ENCODE data around the gene ZNF775. TPM values are rescaled to one million over a fixed set of nuclear protein-coding genes. Genes with fewer than 3 reads are reported as not detected.

The ZNF775 gene
- polyA plus RNA-seq, 3 donors from 2014 or later: 3.3 to 5.5 (median 5.5) TPM

- H3K4me1 Mint-ChIP-seq: peaks cover 38 to 45% of the 10 kb centered on the region in 2 donors
Observed at GRCh38 chr7:150357771-150358427, 21.2 kb upstream of the ZNF775 start.

GRCh38 chr7:150358433-150358832 lies 20.7 kb upstream of the ZNF775 start:
- Mint-ChIP-seq H3K9me3 (peaks cover 0 to 2% (median 0%) of the 10 kb centered on the region in 6 donors), H3K27me3 (ENCODE audit: low read depth in 3 of 3) (peaks cover 0 to 4% (median 3%) of the 10 kb centered on the region in 3 donors), H3K4me1 (peaks cover 38 to 45% of the 10 kb centered on the region in 2 donors), H3K4me3 (peak overlapping the region in 2 of 5 donors; percentile 30 to 81), H3K36me3 (peaks cover 0 to 3% (median 0%) of the 10 kb centered on the region in 3 donors), H3K27ac (peak overlapping the region; percentile 46 to 83 (median 66))
- peak in 2 of 3 donors; percentile 24 to 36 for DNase-seq

More at GRCh38 chr7:150357771-150358427, 21.2 kb upstream of the ZNF775 start:
- Mint-ChIP-seq H3K27me3 (ENCODE audit: low read depth in 3 of 3) (peaks cover 0 to 5% (median 4%) of the 10 kb centered on the region in 3 donors), H3K36me3 (peaks cover 0 to 3% (median 0%) of the 10 kb centered on the region in 3 donors), H3K9me3 (peaks cover 0 to 2% (median 0%) of the 10 kb centered on the region in 6 donors), H3K27ac (peak overlapping the region; percentile 79 to 91 (median 82)), H3K4me3 (peak overlapping the region; percentile 66 to 81 (median 72))
- DNase-seq: peak in 1 of 3 donors; percentile 24

- H3K36me3 Mint-ChIP-seq: peaks cover 0 to 3% (median 0%) of the 10 kb centered on the region in 3 donors
- peak overlapping the region in 3 of 5 donors; percentile 26 to 68 (median 30) for H3K4me3 Mint-ChIP-seq
- peak in 2 of 3 donors; percentile 8 to 11 for DNase-seq
- H3K27ac Mint-ChIP-seq: peak overlapping the region in 5 of 6 donors; percentile 50 to 86 (median 81)
- H3K4me1 Mint-ChIP-seq: peaks cover 38 to 45% of the 10 kb centered on the region in 2 donors
- H3K9me3 Mint-ChIP-seq: peaks cover 0 to 2% (median 0%) of the 10 kb centered on the region in 6 donors
- H3K27me3 Mint-ChIP-seq (ENCODE audit: low read depth in 3 of 3): peaks cover 0 to 4% (median 3%) of the 10 kb centered on the region in 3 donors
Observed at GRCh38 chr7:150358988-150359621, 20.0 kb upstream of the ZNF775 start.

GRCh38 chr7:150359622-150360362 lies 19.3 kb upstream of the ZNF775 start:
- peaks cover 0 to 3% (median 0%) of the 10 kb centered on the region in 3 donors for H3K36me3 Mint-ChIP-seq
- peak overlapping the region in 4 of 5 donors; percentile 1 to 40 (median 28) for H3K4me3 Mint-ChIP-seq
- no peak for DNase-seq
- peaks cover 0 to 2% (median 0%) of the 10 kb centered on the region in 6 donors for H3K9me3 Mint-ChIP-seq
- H3K4me1 Mint-ChIP-seq: peaks cover 38 to 45% of the 10 kb centered on the region in 2 donors
- peaks cover 0 to 4% (median 3%) of the 10 kb centered on the region in 3 donors for H3K27me3 Mint-ChIP-seq (ENCODE audit: low read depth in 3 of 3)
- peak overlapping the region in 5 of 6 donors; percentile 81 to 91 (median 84) for H3K27ac Mint-ChIP-seq

- Mint-ChIP-seq H3K36me3 (peaks cover 0 to 3% (median 0%) of the 10 kb centered on the region in 3 donors), H3K4me3 (peak overlapping the region in 1 of 5 donors; percentile 40), H3K4me1 (peaks cover 38 to 45% of the 10 kb centered on the region in 2 donors), H3K27me3 (ENCODE audit: low read depth in 3 of 3) (peaks cover 0 to 4% (median 3%) of the 10 kb centered on the region in 3 donors), H3K9me3 (peaks cover 0 to 2% (median 0%) of the 10 kb centered on the region in 6 donors), H3K27ac (peak overlapping the region in 4 of 6 donors; percentile 81 to 91 (median 82))
- DNase-seq: no peak
Observed at GRCh38 chr7:150360363-150361058, 18.6 kb upstream of the ZNF775 start.

GRCh38 chr7:150361402-150361801 lies 17.7 kb upstream of the ZNF775 start:
- Mint-ChIP-seq H3K36me3 (peaks cover 0 to 3% (median 0%) of the 10 kb centered on the region in 3 donors), H3K4me1 (peaks cover 37 to 39% of the 10 kb centered on the region in 2 donors), H3K27me3 (ENCODE audit: low read depth in 3 of 3) (peaks cover 1 to 4% (median 3%) of the 10 kb centered on the region in 3 donors), H3K4me3 (no peak overlapping the region), H3K27ac (no peak overlapping the region), H3K9me3 (peaks cover 0 to 2% (median 0%) of the 10 kb centered on the region in 6 donors)
- DNase-seq: no peak

GRCh38 chr7:150361807-150362621 lies 17.1 kb upstream of the ZNF775 start:
- DNase-seq: no peak
- Mint-ChIP-seq H3K4me3 (no peak overlapping the region), H3K4me1 (peaks cover 32 to 34% of the 10 kb centered on the region in 2 donors), H3K36me3 (peaks cover 0 to 3% (median 0%) of the 10 kb centered on the region in 3 donors), H3K27ac (no peak overlapping the region), H3K27me3 (ENCODE audit: low read depth in 3 of 3) (peaks cover 1 to 4% (median 3%) of the 10 kb centered on the region in 3 donors), H3K9me3 (peaks cover 0 to 2% (median 0%) of the 10 kb centered on the region in 6 donors)

- H3K4me1 Mint-ChIP-seq: peaks cover 23 to 29% of the 10 kb centered on the region in 2 donors
Observed at GRCh38 chr7:150363370-150363769, 15.8 kb upstream of the ZNF775 start.

GRCh38 chr7:150363872-150364271 lies 15.3 kb upstream of the ZNF775 start:
- peaks cover 0 to 3% (median 0%) of the 10 kb centered on the region in 3 donors for H3K36me3 Mint-ChIP-seq
- peaks cover 0 to 2% (median 0%) of the 10 kb centered on the region in 6 donors for H3K9me3 Mint-ChIP-seq
- no peak overlapping the region for H3K4me3 Mint-ChIP-seq
- peaks cover 18 to 24% of the 10 kb centered on the region in 2 donors for H3K4me1 Mint-ChIP-seq
- peaks cover 4 to 10% (median 7%) of the 10 kb centered on the region in 3 donors for H3K27me3 Mint-ChIP-seq (ENCODE audit: low read depth in 3 of 3)
- no peak for DNase-seq
- no peak overlapping the region for H3K27ac Mint-ChIP-seq

More at GRCh38 chr7:150363370-150363769, 15.8 kb upstream of the ZNF775 start:
- Mint-ChIP-seq H3K4me3 (no peak overlapping the region), H3K36me3 (peaks cover 0 to 3% (median 0%) of the 10 kb centered on the region in 3 donors), H3K27ac (no peak overlapping the region), H3K27me3 (ENCODE audit: low read depth in 3 of 3) (peaks cover 3 to 9% (median 7%) of the 10 kb centered on the region in 3 donors), H3K9me3 (peaks cover 0 to 2% (median 0%) of the 10 kb centered on the region in 6 donors)
- DNase-seq: no peak

- no peak for DNase-seq
- Mint-ChIP-seq H3K36me3 (peaks cover 0 to under 1% (median 0%) of the 10 kb centered on the region in 3 donors), H3K27me3 (ENCODE audit: low read depth in 3 of 3) (peaks cover 8 to 18% (median 8%) of the 10 kb centered on the region in 3 donors), H3K27ac (no peak overlapping the region), H3K4me3 (no peak overlapping the region), H3K4me1 (peaks cover 18 to 24% of the 10 kb centered on the region in 2 donors), H3K9me3 (peaks cover 0 to 2% (median 0%) of the 10 kb centered on the region in 6 donors)
Observed at GRCh38 chr7:150365194-150365593, 13.9 kb upstream of the ZNF775 start.

- H3K27me3 Mint-ChIP-seq (ENCODE audit: low read depth in 3 of 3): peaks cover 8 to 18% (median 8%) of the 10 kb centered on the region in 3 donors
- peak overlapping the region in 2 of 5 donors; percentile 7 to 13 for H3K4me3 Mint-ChIP-seq
- peaks cover 24 to 29% of the 10 kb centered on the region in 2 donors for H3K4me1 Mint-ChIP-seq
- H3K27ac Mint-ChIP-seq: peak overlapping the region in 3 of 6 donors; percentile 48 to 73 (median 49)
- no peak for DNase-seq
- H3K36me3 Mint-ChIP-seq: peaks cover 0 to 2% (median 2%) of the 10 kb centered on the region in 3 donors
- H3K9me3 Mint-ChIP-seq: peaks cover 0 to 2% (median 0%) of the 10 kb centered on the region in 6 donors
Observed at GRCh38 chr7:150365673-150366398, 13.3 kb upstream of the ZNF775 start.
